HepG2 (cell line): ENCODE data around the gene ATP8B2. TPM values are rescaled to one million over a fixed set of nuclear protein-coding genes. Genes with fewer than 3 reads are reported as not detected.

Source experiments
- ATAC-seq: fragments of 200-7000 bp; cut with Tn5 transposase; 3 replicates; pipeline ENCODE4 v1.9.1; 2020; ENCODE audit warnings: mild to moderate bottlenecking, moderate library complexity
- BruUV-seq: library from RNA; stranded (reverse); fragments of 400-500 nt; replicated peaks from 2 replicates; lab custom pipeline; 2021; lab: Mats Ljungman, UMichigan
- CTCF ChIA-PET: fragments of 300-600 bp; formaldehyde crosslinking; extraction: SDS; loops from one replicate; lab custom pipeline; 2021; ENCODE audit warnings: low total read pairs, inconsistent platforms, low intra/inter-chr PET ratio; lab: Yijun Ruan, JAX
- POLR2A ChIA-PET: fragments of 350-600 bp; sonication (Branson Sonifier 250); formaldehyde crosslinking; loops from one replicate; lab custom pipeline; 2020; ENCODE audit warnings: antibody characterized with exemption, inconsistent platforms; lab: Yijun Ruan, JAX
- DNase-seq: peaks from one replicate; pipeline ENCODE4 v3.0.0-alpha.2; 2015; ENCODE audit warnings: low spot score
- FAIRE-seq: peaks from 3 replicates; lab custom pipeline; 2011; peaks lifted over from hg19 to GRCh38; lab: Jason Lieb, UNC
- H2AFZ ChIP-seq: one replicate; pipeline ENCODE4 v1.6.1; 2011; ENCODE audit warnings: low read length, inconsistent platforms
- H3K27ac ChIP-seq: fragments of 300-600 bp; 3 replicates; pipeline ENCODE4 v1.8.0; 2011; ENCODE audit warnings: mixed run types, mild to moderate bottlenecking, mixed read lengths, low read length, inconsistent platforms; ENCODE audit not compliant: insufficient read depth; ENCODE audit errors: extremely low read length
- H3K27me3 ChIP-seq, 2 experiments: fragments of 200-600 bp in 1 of 2; 2 replicates in 1 of 2; 3 replicates in 1 of 2; pipeline versions ENCODE4 v1.6.0 to v1.8.0; 2011; ENCODE audit warnings: low read length in 2 of 2, mild to moderate bottlenecking in 2 of 2, moderate library complexity in 2 of 2, inconsistent platforms in 1 of 2; ENCODE audit not compliant: insufficient read depth in 2 of 2, control insufficient read depth in 1 of 2
- H3K36me3 ChIP-seq, 2 experiments: fragments of 200-600 bp in 1 of 2; replicated peaks in 1 of 2; 2 replicates in 1 of 2; 3 replicates in 1 of 2; pipeline versions ENCODE4 v1.5.1 to v1.8.0; 2011; ENCODE audit warnings: low read length in 2 of 2, inconsistent platforms in 1 of 2; ENCODE audit not compliant: insufficient read depth in 2 of 2, control insufficient read depth in 1 of 2
- H3K4me1 ChIP-seq: 2 replicates; pipeline ENCODE4 v1.5.1; 2012; ENCODE audit warnings: low read length, inconsistent platforms; ENCODE audit not compliant: insufficient read depth
- H3K4me2 ChIP-seq: 2 replicates; pipeline ENCODE4 v1.6.0; 2011; ENCODE audit warnings: low read depth, low read length, inconsistent platforms
- H3K4me3 ChIP-seq, 3 experiments: fragments of 200-600 bp in 1 of 3; sonication (generic), shearing (Covaris generic) in 1 of 3; replicated peaks in 1 of 3; 2 replicates each; pipeline ENCODE4 v1.5.1; 2011 to 2016; ENCODE audit warnings: low read length in 3 of 3, inconsistent platforms in 2 of 3, low read depth in 2 of 3, mild to moderate bottlenecking in 2 of 3, control low read depth in 1 of 3, mixed read lengths in 1 of 3; ENCODE audit not compliant: insufficient read depth in 1 of 3
- H3K79me2 ChIP-seq: one replicate; pipeline ENCODE4 v1.6.1; 2011; ENCODE audit warnings: low read length, inconsistent platforms; ENCODE audit not compliant: insufficient read depth
- H3K9ac ChIP-seq: 2 replicates; pipeline ENCODE4 v1.6.0; 2011; ENCODE audit warnings: mild to moderate bottlenecking, low read depth, low read length, inconsistent platforms; ENCODE audit not compliant: insufficient read depth
- H3K9me3 ChIP-seq: 2 replicates; pipeline ENCODE4 v1.5.1; 2012; ENCODE audit warnings: mild to moderate bottlenecking, low read length
- H4K20me1 ChIP-seq: 2 replicates; pipeline ENCODE4 v1.6.0; 2011; ENCODE audit warnings: inconsistent platforms, mild to moderate bottlenecking, low read length, moderate library complexity; ENCODE audit not compliant: insufficient read depth
- KDM4B ChIP-seq: sonication (generic); formaldehyde crosslinking; IDR thresholded peaks from 2 replicates; pipeline ENCODE4 v1.4.0; 2020; ENCODE audit warnings: missing genetic modification reagents
- KLF16 ChIP-seq, 2 experiments: sonication (generic) in 1 of 2; formaldehyde crosslinking in 1 of 2; IDR thresholded peaks; 2 replicates each; pipeline versions ENCODE4 v1.6.1 to v1.8.0; 2016 to 2023; ENCODE audit warnings: missing genetic modification reagents in 2 of 2, missing compliant biosample characterization in 1 of 2
- SATB2 ChIP-seq: sonication (generic); formaldehyde crosslinking; IDR thresholded peaks from 2 replicates; pipeline ENCODE4 v1.5.0; 2020; ENCODE audit warnings: missing genetic modification reagents
- ZNF451 ChIP-seq: sonication (generic); formaldehyde crosslinking; IDR thresholded peaks from 2 replicates; pipeline ENCODE4 v1.5.0; 2020; ENCODE audit warnings: mild to moderate bottlenecking, missing genetic modification reagents
- ZNF550 ChIP-seq: sonication (generic); formaldehyde crosslinking; IDR thresholded peaks from 2 replicates; pipeline ENCODE4 v1.4.0; 2020; ENCODE audit warnings: mild to moderate bottlenecking, missing genetic modification reagents, borderline replicate concordance
- WGBS: methylation state at CpG from one replicate; pipeline ENCODE4 v1.1.6; 2017; ENCODE audit warnings: low lambda C conversion rate; 5-methylcytosine and 5-hydroxymethylcytosine counted together
- in situ Hi-C: cut with HindIII; loops from 2 replicates; pipeline ENCODE4 v1.10.0; 2017; ENCODE audit warnings: low pct_unique_long_range_greater_than_20kb; ENCODE audit not compliant: extremely low pct_ligation_motif_present
- intact Hi-C: fragments of 100-400 bp; cut with micrococcal nuclease; formaldehyde crosslinking; loops from one replicate; pipeline ENCODE4 v1.10.0; 2022; ENCODE audit not compliant: unreplicated experiment
- polyA plus RNA-seq, 8 experiments: library from polyadenylated mRNA; depleted of rRNA in 3 of 8; stranded (reverse) in 7 of 8; unstranded in 1 of 8; fragments of >200 nt; fragmentation: Illumina TruSeq in 4 of 8; extraction: Trizol in 4 of 8; gene quantifications; 2 replicates each; pipeline versions ENCODE4 v1.2.1 to v1.2.3, GENCODE V29; 2011 to 2016; ENCODE audit warnings: low read depth in 4 of 8, missing spikeins in 1 of 8, mixed read lengths in 1 of 8; ENCODE audit not compliant: insufficient read depth in 1 of 8
- total RNA-seq, 5 experiments: library from RNA; depleted of rRNA; stranded (reverse); fragments of >200 nt; fragmentation: Illumina TruSeq; extraction: Trizol; gene quantifications; 2 replicates each; pipeline ENCODE4 v1.2.3, GENCODE V29; 2016; ENCODE audit warnings: low read depth in 1 of 5
- TF ChIP-seq, protein P1 (sequence below): sonication (generic); formaldehyde crosslinking; IDR thresholded peaks from 2 replicates; pipeline ENCODE4 v1.5.0; 2020; ENCODE audit warnings: missing genetic modification reagents
- TF ChIP-seq, protein P2 (sequence below): sonication (generic); formaldehyde crosslinking; IDR thresholded peaks from 2 replicates; pipeline ENCODE4 v1.9.0; 2021; ENCODE audit warnings: mild to moderate bottlenecking, missing genetic modification reagents
- TF ChIP-seq, protein P3 (sequence below): sonication (generic); formaldehyde crosslinking; IDR thresholded peaks from 2 replicates; pipeline ENCODE4 v1.5.0; 2020; ENCODE audit warnings: mild to moderate bottlenecking, missing genetic modification reagents, moderate library complexity
- TF ChIP-seq, protein P4 (sequence below): sonication (generic); formaldehyde crosslinking; conservative IDR thresholded peaks from 2 replicates; pipeline ENCODE4 v1.4.0; 2020; ENCODE audit warnings: missing genetic modification reagents

ATP8B2 gene
- total and polyA plus RNA-seq, 2 of the 13 experiments (the other 11 are each of a cell fraction or from before 2014, with no cell fraction given) = 20.4 to 39.3 TPM

DNA sequence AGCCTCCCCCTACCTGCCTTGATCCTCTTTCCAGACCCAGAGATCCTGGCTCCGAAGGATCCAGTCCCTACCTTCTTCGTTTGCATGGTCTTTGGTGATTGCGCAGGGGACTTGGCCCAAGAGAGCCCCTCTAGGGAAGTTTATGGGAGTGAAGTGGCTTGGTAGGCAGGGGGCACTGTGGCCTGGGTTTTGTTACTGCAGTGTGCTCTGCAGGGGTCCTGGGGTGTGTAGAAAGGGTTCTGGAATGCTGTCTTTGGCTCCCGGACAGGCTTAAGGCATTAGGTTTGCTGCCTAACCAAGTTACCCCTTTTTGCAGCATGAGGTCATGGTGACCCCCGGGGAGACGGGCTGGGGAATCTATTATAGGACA, 3.8 kb downstream of the ATP8B2 start:
- H3K4me3 ChIP-seq = no peak overlapping the region

More for the DNA sequence above, 3.8 kb downstream of the ATP8B2 start:
- H3K27me3 ChIP-seq = no peaks in the 10 kb centered on the region
- H2AFZ ChIP-seq = no peak overlapping the region
- H3K36me3 ChIP-seq = peaks cover 4 to 23% of the 10 kb centered on the region in 2 experiments
- H3K4me2 ChIP-seq = no peak overlapping the region
- TF ChIP-seq SATB2 (CRISPR knock-in tag) = no peak
- TF ChIP-seq ZNF550 (CRISPR knock-in tag) = no peak
- TF ChIP-seq KLF16 (CRISPR knock-in tag; IDR thresholded peaks at IDR 0.05) = no peak
- TF ChIP-seq ZNF451 (CRISPR knock-in tag) = no peak
- TF ChIP-seq, protein P1, sequence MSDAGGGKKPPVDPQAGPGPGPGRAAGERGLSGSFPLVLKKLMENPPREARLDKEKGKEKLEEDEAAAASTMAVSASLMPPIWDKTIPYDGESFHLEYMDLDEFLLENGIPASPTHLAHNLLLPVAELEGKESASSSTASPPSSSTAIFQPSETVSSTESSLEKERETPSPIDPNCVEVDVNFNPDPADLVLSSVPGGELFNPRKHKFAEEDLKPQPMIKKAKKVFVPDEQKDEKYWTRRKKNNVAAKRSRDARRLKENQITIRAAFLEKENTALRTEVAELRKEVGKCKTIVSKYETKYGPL = no peak
- TF ChIP-seq, protein P2, sequence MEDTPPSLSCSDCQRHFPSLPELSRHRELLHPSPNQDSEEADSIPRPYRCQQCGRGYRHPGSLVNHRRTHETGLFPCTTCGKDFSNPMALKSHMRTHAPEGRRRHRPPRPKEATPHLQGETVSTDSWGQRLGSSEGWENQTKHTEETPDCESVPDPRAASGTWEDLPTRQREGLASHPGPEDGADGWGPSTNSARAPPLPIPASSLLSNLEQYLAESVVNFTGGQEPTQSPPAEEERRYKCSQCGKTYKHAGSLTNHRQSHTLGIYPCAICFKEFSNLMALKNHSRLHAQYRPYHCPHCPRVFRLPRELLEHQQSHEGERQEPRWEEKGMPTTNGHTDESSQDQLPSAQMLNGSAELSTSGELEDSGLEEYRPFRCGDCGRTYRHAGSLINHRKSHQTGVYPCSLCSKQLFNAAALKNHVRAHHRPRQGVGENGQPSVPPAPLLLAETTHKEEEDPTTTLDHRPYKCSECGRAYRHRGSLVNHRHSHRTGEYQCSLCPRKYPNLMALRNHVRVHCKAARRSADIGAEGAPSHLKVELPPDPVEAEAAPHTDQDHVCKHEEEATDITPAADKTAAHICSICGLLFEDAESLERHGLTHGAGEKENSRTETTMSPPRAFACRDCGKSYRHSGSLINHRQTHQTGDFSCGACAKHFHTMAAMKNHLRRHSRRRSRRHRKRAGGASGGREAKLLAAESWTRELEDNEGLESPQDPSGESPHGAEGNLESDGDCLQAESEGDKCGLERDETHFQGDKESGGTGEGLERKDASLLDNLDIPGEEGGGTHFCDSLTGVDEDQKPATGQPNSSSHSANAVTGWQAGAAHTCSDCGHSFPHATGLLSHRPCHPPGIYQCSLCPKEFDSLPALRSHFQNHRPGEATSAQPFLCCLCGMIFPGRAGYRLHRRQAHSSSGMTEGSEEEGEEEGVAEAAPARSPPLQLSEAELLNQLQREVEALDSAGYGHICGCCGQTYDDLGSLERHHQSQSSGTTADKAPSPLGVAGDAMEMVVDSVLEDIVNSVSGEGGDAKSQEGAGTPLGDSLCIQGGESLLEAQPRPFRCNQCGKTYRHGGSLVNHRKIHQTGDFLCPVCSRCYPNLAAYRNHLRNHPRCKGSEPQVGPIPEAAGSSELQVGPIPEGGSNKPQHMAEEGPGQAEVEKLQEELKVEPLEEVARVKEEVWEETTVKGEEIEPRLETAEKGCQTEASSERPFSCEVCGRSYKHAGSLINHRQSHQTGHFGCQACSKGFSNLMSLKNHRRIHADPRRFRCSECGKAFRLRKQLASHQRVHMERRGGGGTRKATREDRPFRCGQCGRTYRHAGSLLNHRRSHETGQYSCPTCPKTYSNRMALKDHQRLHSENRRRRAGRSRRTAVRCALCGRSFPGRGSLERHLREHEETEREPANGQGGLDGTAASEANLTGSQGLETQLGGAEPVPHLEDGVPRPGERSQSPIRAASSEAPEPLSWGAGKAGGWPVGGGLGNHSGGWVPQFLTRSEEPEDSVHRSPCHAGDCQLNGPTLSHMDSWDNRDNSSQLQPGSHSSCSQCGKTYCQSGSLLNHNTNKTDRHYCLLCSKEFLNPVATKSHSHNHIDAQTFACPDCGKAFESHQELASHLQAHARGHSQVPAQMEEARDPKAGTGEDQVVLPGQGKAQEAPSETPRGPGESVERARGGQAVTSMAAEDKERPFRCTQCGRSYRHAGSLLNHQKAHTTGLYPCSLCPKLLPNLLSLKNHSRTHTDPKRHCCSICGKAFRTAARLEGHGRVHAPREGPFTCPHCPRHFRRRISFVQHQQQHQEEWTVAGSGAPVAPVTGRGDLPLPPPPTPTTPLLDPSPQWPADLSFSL (CRISPR knock-in tag) = no peak
- TF ChIP-seq, protein P3, sequence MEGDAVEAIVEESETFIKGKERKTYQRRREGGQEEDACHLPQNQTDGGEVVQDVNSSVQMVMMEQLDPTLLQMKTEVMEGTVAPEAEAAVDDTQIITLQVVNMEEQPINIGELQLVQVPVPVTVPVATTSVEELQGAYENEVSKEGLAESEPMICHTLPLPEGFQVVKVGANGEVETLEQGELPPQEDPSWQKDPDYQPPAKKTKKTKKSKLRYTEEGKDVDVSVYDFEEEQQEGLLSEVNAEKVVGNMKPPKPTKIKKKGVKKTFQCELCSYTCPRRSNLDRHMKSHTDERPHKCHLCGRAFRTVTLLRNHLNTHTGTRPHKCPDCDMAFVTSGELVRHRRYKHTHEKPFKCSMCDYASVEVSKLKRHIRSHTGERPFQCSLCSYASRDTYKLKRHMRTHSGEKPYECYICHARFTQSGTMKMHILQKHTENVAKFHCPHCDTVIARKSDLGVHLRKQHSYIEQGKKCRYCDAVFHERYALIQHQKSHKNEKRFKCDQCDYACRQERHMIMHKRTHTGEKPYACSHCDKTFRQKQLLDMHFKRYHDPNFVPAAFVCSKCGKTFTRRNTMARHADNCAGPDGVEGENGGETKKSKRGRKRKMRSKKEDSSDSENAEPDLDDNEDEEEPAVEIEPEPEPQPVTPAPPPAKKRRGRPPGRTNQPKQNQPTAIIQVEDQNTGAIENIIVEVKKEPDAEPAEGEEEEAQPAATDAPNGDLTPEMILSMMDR = peak; percentile 29
- TF ChIP-seq, protein P4, sequence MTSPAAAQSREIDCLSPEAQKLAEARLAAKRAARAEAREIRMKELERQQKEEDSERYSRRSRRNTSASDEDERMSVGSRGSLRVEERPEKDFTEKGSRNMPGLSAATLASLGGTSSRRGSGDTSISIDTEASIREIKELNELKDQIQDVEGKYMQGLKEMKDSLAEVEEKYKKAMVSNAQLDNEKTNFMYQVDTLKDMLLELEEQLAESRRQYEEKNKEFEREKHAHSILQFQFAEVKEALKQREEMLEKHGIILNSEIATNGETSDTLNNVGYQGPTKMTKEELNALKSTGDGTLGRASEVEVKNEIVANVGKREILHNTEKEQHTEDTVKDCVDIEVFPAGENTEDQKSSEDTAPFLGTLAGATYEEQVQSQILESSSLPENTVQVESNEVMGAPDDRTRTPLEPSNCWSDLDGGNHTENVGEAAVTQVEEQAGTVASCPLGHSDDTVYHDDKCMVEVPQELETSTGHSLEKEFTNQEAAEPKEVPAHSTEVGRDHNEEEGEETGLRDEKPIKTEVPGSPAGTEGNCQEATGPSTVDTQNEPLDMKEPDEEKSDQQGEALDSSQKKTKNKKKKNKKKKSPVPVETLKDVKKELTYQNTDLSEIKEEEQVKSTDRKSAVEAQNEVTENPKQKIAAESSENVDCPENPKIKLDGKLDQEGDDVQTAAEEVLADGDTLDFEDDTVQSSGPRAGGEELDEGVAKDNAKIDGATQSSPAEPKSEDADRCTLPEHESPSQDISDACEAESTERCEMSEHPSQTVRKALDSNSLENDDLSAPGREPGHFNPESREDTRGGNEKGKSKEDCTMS (CRISPR knock-in tag) = no peak
- no peak for TF ChIP-seq KDM4B (CRISPR knock-in tag)
- BruUV-seq = no TSS peak
- H3K27ac ChIP-seq = no peak overlapping the region
- CTCF ChIA-PET = no interaction called here
- H3K4me1 ChIP-seq = peaks cover 40% of the 10 kb centered on the region
- intact Hi-C loops (no loop called here), in situ Hi-C loops (no loop called here)
- POLR2A ChIA-PET = no interaction called here
- H3K9ac ChIP-seq = no peak overlapping the region
- H3K79me2 ChIP-seq = peaks cover 9% of the 10 kb centered on the region
- DNase-seq = no peak
- FAIRE-seq = no peak
- ATAC-seq = no peak
- no peaks in the 10 kb centered on the region for H4K20me1 ChIP-seq
- H3K9me3 ChIP-seq = no peaks in the 10 kb centered on the region
- WGBS = 98% methylated on average over 3 of the region's 6 CpGs
